Progenitor cell of endocrine pancreas (in vitro differentiated cells): ENCODE measurements around the gene BBS4. TPM values are rescaled to one million over a fixed set of nuclear protein-coding genes. Genes with fewer than 3 reads are reported as not detected.

Experiments
- DNase-seq: peaks from one replicate; pipeline ENCODE4 v3.0.0; 2021; ENCODE audit warnings: low spot score; ENCODE audit not compliant: unreplicated experiment
- H3K27ac Mint-ChIP-seq: 2 replicates; pipeline ENCODE4 v1.8.0; 2021; ENCODE audit warnings: mild to moderate bottlenecking, moderate library complexity, mixed read lengths
- H3K27me3 Mint-ChIP-seq: 2 replicates; pipeline ENCODE4 v1.8.0; 2021; ENCODE audit warnings: mixed read lengths
- H3K36me3 Mint-ChIP-seq: 2 replicates; pipeline ENCODE4 v1.8.0; 2022; ENCODE audit warnings: mixed read lengths; ENCODE audit not compliant: insufficient read depth
- H3K4me1 Mint-ChIP-seq: 2 replicates; pipeline ENCODE4 v1.8.0; 2021; ENCODE audit warnings: low read depth, mixed read lengths
- H3K4me3 Mint-ChIP-seq: 2 replicates; pipeline ENCODE4 v1.8.0; 2021; ENCODE audit warnings: low read depth, mild to moderate bottlenecking, moderate library complexity, mixed read lengths
- H3K9me3 Mint-ChIP-seq: 2 replicates; pipeline ENCODE4 v1.8.0; 2021; ENCODE audit warnings: low read depth, mixed read lengths
- CTCF ChIP-seq: fragments of 200-600 bp; sonication (generic); IDR thresholded peaks from one replicate; pipeline ENCODE4 v1.5.0; 2021; ENCODE audit warnings: antibody characterized with exemption, mild to moderate bottlenecking; ENCODE audit not compliant: unreplicated experiment
- total RNA-seq: library from RNA; stranded (reverse); gene quantifications from 2 replicates; pipeline ENCODE4 v1.2.1, GENCODE V29; 2021

BBS4 gene
- total RNA-seq, 1 donor from 2014 or later, result 33.8 TPM

GRCh38 chr15:72751751-72752455 lies 65.9 kb downstream of the BBS4 start:
- Mint-ChIP-seq H3K36me3 (peaks cover 12% of the 10 kb centered on the region), H3K4me3 (no peak overlapping the region), H3K27ac (no peak overlapping the region), H3K9me3 (peaks cover 3% of the 10 kb centered on the region), H3K4me1 (no peaks in the 10 kb centered on the region), H3K27me3 (no peaks in the 10 kb centered on the region)
- TF ChIP-seq CTCF, result no peak
- no peak for DNase-seq

GRCh38 chr15:72754096-72754495 lies 68.1 kb downstream of the BBS4 start:
- H3K27ac Mint-ChIP-seq, result no peak overlapping the region
- peaks cover 9% of the 10 kb centered on the region for H3K36me3 Mint-ChIP-seq
- no peaks in the 10 kb centered on the region for H3K27me3 Mint-ChIP-seq
- H3K9me3 Mint-ChIP-seq, result no peaks in the 10 kb centered on the region
- no peak overlapping the region for H3K4me3 Mint-ChIP-seq
- DNase-seq, result no peak
- TF ChIP-seq CTCF, result no peak
- H3K4me1 Mint-ChIP-seq, result no peaks in the 10 kb centered on the region

- peaks cover 13% of the 10 kb centered on the region for H3K36me3 Mint-ChIP-seq
- TF ChIP-seq CTCF, result no peak
- no peaks in the 10 kb centered on the region for H3K27me3 Mint-ChIP-seq
- no peaks in the 10 kb centered on the region for H3K9me3 Mint-ChIP-seq
- no peak overlapping the region for H3K27ac Mint-ChIP-seq
- H3K4me1 Mint-ChIP-seq, result no peaks in the 10 kb centered on the region
- no peak overlapping the region for H3K4me3 Mint-ChIP-seq
- DNase-seq, result no peak
Observed at GRCh38 chr15:72758182-72758581, 72.2 kb downstream of the BBS4 start.

- no peak overlapping the region for H3K4me3 Mint-ChIP-seq
- no peak for TF ChIP-seq CTCF
- H3K27me3 Mint-ChIP-seq, result no peaks in the 10 kb centered on the region
- H3K36me3 Mint-ChIP-seq, result peaks cover 11% of the 10 kb centered on the region
- H3K9me3 Mint-ChIP-seq, result no peaks in the 10 kb centered on the region
- no peak overlapping the region for H3K27ac Mint-ChIP-seq
- DNase-seq, result no peak
- H3K4me1 Mint-ChIP-seq, result no peaks in the 10 kb centered on the region
Observed at GRCh38 chr15:72760590-72761260, 74.7 kb downstream of the BBS4 start.

- Mint-ChIP-seq H3K4me3 (no peak overlapping the region), H3K4me1 (no peaks in the 10 kb centered on the region), H3K27ac (no peak overlapping the region), H3K27me3 (no peaks in the 10 kb centered on the region), H3K36me3 (peaks cover 40% of the 10 kb centered on the region), H3K9me3 (peaks cover 15% of the 10 kb centered on the region)
- no peak for DNase-seq
- no peak for TF ChIP-seq CTCF
Observed at GRCh38 chr15:72764656-72765055, 78.6 kb downstream of the BBS4 start.
